SKM-1 treated with dmso at 0.1 percent for 144 hours (cell line): Measurements from ENCODE around the gene MRGPRD.
A peak's percentile ranks its signal among the peaks of the same experiment; 100 is the strongest.
"Not testable (repeated sequence)": the region's sequence is repeated elsewhere in the genome, so short reads cannot be mapped to it uniquely, and the experiment has no call there.

ENCODE experiments used
- DNase-seq: peaks from one replicate; lab custom pipeline; 2025; ENCODE audit not compliant: unreplicated experiment; lab: John Stamatoyannopoulos, UW

The MRGPRD gene

GRCh38 chr11:68994161-68994893 lies 13.5 kb upstream of the MRGPRD start:
- no peak for DNase-seq

- no peak for DNase-seq
Measured at GRCh38 chr11:68993546-68993945, 12.8 kb upstream of the MRGPRD start.

GRCh38 chr11:68992743-68993255 lies 12.0 kb upstream of the MRGPRD start:
- no peak for DNase-seq

- DNase-seq: no peak
Measured at GRCh38 chr11:68990995-68991780, 10.4 kb upstream of the MRGPRD start.

- no peak for DNase-seq
Measured at GRCh38 chr11:68989936-68990606, 9.3 kb upstream of the MRGPRD start.

GRCh38 chr11:68988491-68988890 lies 7.7 kb upstream of the MRGPRD start:
- DNase-seq: no peak

- no peak for DNase-seq
Measured at GRCh38 chr11:68987211-68987610, 6.4 kb upstream of the MRGPRD start.

- no peak for DNase-seq
Measured at GRCh38 chr11:68983801-68984200, 3.0 kb upstream of the MRGPRD start.

- DNase-seq: no peak
Measured at GRCh38 chr11:68982134-68982533, 1.3 kb upstream of the MRGPRD start.

- no peak for DNase-seq
Measured at GRCh38 chr11:68979931-68980775, 633 bp downstream of the MRGPRD start.

GRCh38 chr11:68978931-68979594 lies 1.7 kb downstream of the MRGPRD start:
- no peak for DNase-seq

GRCh38 chr11:68978626-68978930 lies 2.2 kb downstream of the MRGPRD start:
- DNase-seq: no peak

- no peak for DNase-seq
Measured at GRCh38 chr11:68977781-68978625, 2.8 kb downstream of the MRGPRD start.

GRCh38 chr11:68976563-68976962 lies 4.2 kb downstream of the MRGPRD start:
- no peak for DNase-seq

GRCh38 chr11:68976095-68976494 lies 4.7 kb downstream of the MRGPRD start:
- DNase-seq: no peak

GRCh38 chr11:68974421-68975194 lies 6.2 kb downstream of the MRGPRD start:
- peak; percentile 4 for DNase-seq

- not testable (repeated sequence) for DNase-seq
Measured at GRCh38 chr11:68973706-68974105, 7.1 kb downstream of the MRGPRD start.

GRCh38 chr11:68973219-68973618 lies 7.6 kb downstream of the MRGPRD start:
- no peak for DNase-seq
